H1 (cell line): ENCODE results near the gene ELMO1. TPM values are rescaled to one million over a fixed set of nuclear protein-coding genes. Genes with fewer than 3 reads are reported as not detected.

Experiments used
- CTCF ChIA-PET: fragments of 300-600 bp; sonication (Branson Sonifier 250); formaldehyde crosslinking; loops from one replicate; lab custom pipeline; 2021; ENCODE audit not compliant: partially characterized antibody; lab: Charles Lee
- POLR2A ChIA-PET: fragments of 300-600 bp; sonication (Branson Sonifier 250); formaldehyde crosslinking; loops from one replicate; lab custom pipeline; 2021; ENCODE audit warnings: inconsistent platforms; ENCODE audit not compliant: partially characterized antibody; lab: Charles Lee
- DNase-seq, 2 experiments: peaks; one replicate each; pipeline versions ENCODE4 v3.0.0 to v3.0.0-alpha.2; 2010 to 2022; ENCODE audit warnings: low spot score in 2 of 2, low read depth in 1 of 2, mixed read lengths in 1 of 2
- FAIRE-seq: peaks from 2 replicates; lab custom pipeline; 2011; peaks lifted over from hg19 to GRCh38; lab: Jason Lieb, UNC
- H2AFZ ChIP-seq: 2 replicates; pipeline ENCODE4 v1.8.1; 2012; ENCODE audit warnings: low read length, inconsistent platforms
- H2AK5ac ChIP-seq: 2 replicates; pipeline ENCODE4 v1.6.1; 2013; ENCODE audit warnings: low read depth, low read length
- H2BK120ac ChIP-seq: replicated peaks from 2 replicates; pipeline ENCODE3; 2013; ENCODE audit warnings: low read depth, low read length, inconsistent platforms
- H2BK12ac ChIP-seq: 2 replicates; pipeline ENCODE4 v1.6.1; 2013; ENCODE audit warnings: low read depth, low read length
- H2BK15ac ChIP-seq: 2 replicates; pipeline ENCODE4 v1.6.1; 2013; ENCODE audit warnings: low read length
- H2BK20ac ChIP-seq: 2 replicates; pipeline ENCODE4 v1.6.1; 2013; ENCODE audit warnings: low read length
- H2BK5ac ChIP-seq: 2 replicates; pipeline ENCODE4 v1.6.1; 2013; ENCODE audit warnings: low read depth, low read length
- H3K14ac ChIP-seq: 2 replicates; pipeline ENCODE4 v1.6.1; 2013; ENCODE audit warnings: inconsistent platforms; ENCODE audit not compliant: insufficient read length
- H3K18ac ChIP-seq: 2 replicates; pipeline ENCODE4 v1.6.1; 2013; ENCODE audit warnings: low read length; ENCODE audit errors: extremely low read depth
- H3K23ac ChIP-seq: 2 replicates; pipeline ENCODE4 v1.6.1; 2013; ENCODE audit warnings: inconsistent platforms; ENCODE audit not compliant: insufficient read length
- H3K23me2 ChIP-seq: 2 replicates; pipeline ENCODE4 v1.6.1; 2013; ENCODE audit warnings: low read depth, low read length
- H3K27ac ChIP-seq: 2 replicates; pipeline ENCODE4 v1.6.1; 2011; ENCODE audit warnings: low read depth, low read length, inconsistent platforms
- H3K27me3 ChIP-seq, 4 experiments: replicated peaks in 1 of 4; 1 replicate in 1 of 4; 2 replicates in 3 of 4; pipeline versions ENCODE4 v1.6.1 to v1.8.1; 2011 to 2013; ENCODE audit warnings: low read length in 3 of 4, mild to moderate bottlenecking in 3 of 4, inconsistent platforms in 2 of 4, mixed read lengths in 2 of 4, moderate library complexity in 1 of 4; ENCODE audit not compliant: control insufficient read depth in 3 of 4, insufficient read depth in 3 of 4; ENCODE audit errors: extremely low read depth in 1 of 4
- H3K36me3 ChIP-seq, 4 experiments: 2 replicates each; pipeline versions ENCODE4 v1.6.1 to v1.8.1; 2011 to 2013; ENCODE audit warnings: mild to moderate bottlenecking in 4 of 4, low read length in 3 of 4, moderate library complexity in 2 of 4, control low read depth in 1 of 4, inconsistent platforms in 1 of 4; ENCODE audit not compliant: insufficient read depth in 4 of 4, control insufficient read depth in 2 of 4
- H3K4ac ChIP-seq: replicated peaks from 2 replicates; pipeline ENCODE3; 2013; ENCODE audit warnings: low read length, low read depth, mixed read lengths, inconsistent platforms; ENCODE audit not compliant: insufficient read length
- H3K4me1 ChIP-seq, 4 experiments: replicated peaks in 1 of 4; 1 replicate in 1 of 4; 2 replicates in 3 of 4; pipeline versions ENCODE4 v1.6.1 to v1.8.1; 2011 to 2013; ENCODE audit warnings: low read length in 3 of 4, inconsistent platforms in 2 of 4, mixed read lengths in 1 of 4; ENCODE audit not compliant: insufficient read depth in 4 of 4, control insufficient read depth in 3 of 4
- H3K4me2 ChIP-seq, 2 experiments: 2 replicates each; pipeline versions ENCODE4 v1.6.1 to v1.8.1; 2011 to 2013; ENCODE audit warnings: low read depth in 2 of 2, low read length in 2 of 2, control low read depth in 1 of 2, inconsistent platforms in 1 of 2, mild to moderate bottlenecking in 1 of 2; ENCODE audit not compliant: insufficient read depth in 1 of 2
- H3K4me3 ChIP-seq, 4 experiments: fragments of 200-600, 300-600 bp in 1 of 4; sonication (generic), shearing (Covaris generic), sonication (Bioruptor Twin) in 1 of 4; 2 replicates each; pipeline versions ENCODE4 v1.5.1 to v1.8.1; 2011 to 2016; ENCODE audit warnings: low read length in 4 of 4, low read depth in 3 of 4, control low read depth in 2 of 4, inconsistent platforms in 2 of 4, mild to moderate bottlenecking in 2 of 4, mixed read lengths in 1 of 4, moderate library complexity in 1 of 4; ENCODE audit not compliant: insufficient read depth in 2 of 4; ENCODE audit errors: extremely low read depth in 1 of 4
- H3K56ac ChIP-seq: replicated peaks from 2 replicates; pipeline ENCODE3; 2013; ENCODE audit warnings: low read depth, mild to moderate bottlenecking, mixed read lengths, low read length, inconsistent platforms; ENCODE audit not compliant: insufficient read length
- H3K79me1 ChIP-seq: 2 replicates; pipeline ENCODE4 v1.6.1; 2013; ENCODE audit warnings: low read depth, low read length, control low read depth
- H3K79me2 ChIP-seq, 2 experiments: 2 replicates each; pipeline versions ENCODE4 v1.6.1 to v1.8.1; 2012 to 2013; ENCODE audit warnings: low read length in 2 of 2, mild to moderate bottlenecking in 2 of 2, inconsistent platforms in 1 of 2; ENCODE audit not compliant: insufficient read depth in 2 of 2, control insufficient read depth in 1 of 2
- H3K9ac ChIP-seq, 4 experiments: replicated peaks in 1 of 4; 1 replicate in 1 of 4; 2 replicates in 3 of 4; pipeline versions ENCODE4 v1.6.1 to v1.8.1; 2011 to 2013; ENCODE audit warnings: low read depth in 3 of 4, low read length in 3 of 4, control low read depth in 2 of 4, mild to moderate bottlenecking in 2 of 4, moderate library complexity in 2 of 4, inconsistent platforms in 1 of 4; ENCODE audit errors: extremely low read depth in 1 of 4
- H3K9me3 ChIP-seq, 2 experiments: 2 replicates each; pipeline versions ENCODE4 v1.6.1 to v1.8.1; 2012 to 2013; ENCODE audit warnings: mild to moderate bottlenecking in 2 of 2, moderate library complexity in 2 of 2, control low read depth in 1 of 2, inconsistent platforms in 1 of 2, low read depth in 1 of 2, low read length in 1 of 2, mixed read lengths in 1 of 2; ENCODE audit not compliant: insufficient read depth in 2 of 2
- H4K20me1 ChIP-seq, 2 experiments: replicated peaks in 1 of 2; 2 replicates each; pipeline versions ENCODE3 to v1.8.1; 2011 to 2013; ENCODE audit warnings: inconsistent platforms in 2 of 2, low read length in 2 of 2, mild to moderate bottlenecking in 1 of 2; ENCODE audit not compliant: insufficient read depth in 2 of 2, control insufficient read depth in 1 of 2
- H4K5ac ChIP-seq: 2 replicates; pipeline ENCODE4 v1.6.1; 2013; ENCODE audit warnings: low read length, low read depth, mixed read lengths, inconsistent platforms; ENCODE audit not compliant: insufficient read length
- H4K8ac ChIP-seq: 2 replicates; pipeline ENCODE4 v1.8.0; 2013; ENCODE audit warnings: mild to moderate bottlenecking, moderate library complexity, low read length, inconsistent platforms; ENCODE audit not compliant: insufficient read depth; ENCODE audit errors: extremely low read depth
- H4K91ac ChIP-seq: replicated peaks from 2 replicates; pipeline ENCODE3; 2013; ENCODE audit warnings: low read length, mixed read lengths, inconsistent platforms; ENCODE audit not compliant: insufficient read length
- CBX5 ChIP-seq: fragments of 300-800, 300-1000 bp; sonication (generic); IDR thresholded peaks from 2 replicates; pipeline ENCODE4 v1.7.1; 2016; ENCODE audit warnings: antibody characterized with exemption, low read length, low read depth
- CBX8 ChIP-seq: fragments of 300-800, 300-1000 bp; sonication (generic); IDR thresholded peaks from 2 replicates; pipeline ENCODE4 v1.7.1; 2016; ENCODE audit warnings: low read depth, low read length, borderline replicate concordance
- CHD1 ChIP-seq: IDR thresholded peaks from 2 replicates; pipeline ENCODE4 v1.6.1; 2012; ENCODE audit warnings: low read depth, low read length, improper control_type of control experiment
- GABPA ChIP-seq: IDR thresholded peaks from 2 replicates; pipeline ENCODE4 v1.6.1; 2011; ENCODE audit warnings: mild to moderate bottlenecking, low read length, moderate library complexity, borderline replicate concordance; ENCODE audit not compliant: insufficient read depth
- GTF2F1 ChIP-seq: IDR thresholded peaks from 2 replicates; pipeline ENCODE4 v1.6.1; 2012; ENCODE audit warnings: low read depth, low read length, improper control_type of control experiment, borderline replicate concordance
- HDAC2 ChIP-seq, 2 experiments: fragments of 300-600 bp in 1 of 2; sonication (generic) in 1 of 2; IDR thresholded peaks; 2 replicates each; pipeline ENCODE4 v1.6.1; 2011 to 2012; ENCODE audit warnings: low read depth in 2 of 2, low read length in 2 of 2, mild to moderate bottlenecking in 2 of 2, moderate library complexity in 2 of 2, borderline replicate concordance in 1 of 2, inconsistent platforms in 1 of 2
- MAFK ChIP-seq: IDR thresholded peaks from 2 replicates; pipeline ENCODE4 v1.6.1; 2012; ENCODE audit warnings: low read depth, mild to moderate bottlenecking, improper control_type of control experiment, low read length
- POLR2AphosphoS5 ChIP-seq: IDR thresholded peaks from 2 replicates; pipeline ENCODE4 v1.6.1; 2011; ENCODE audit warnings: low read depth, low read length
- POU5F1 ChIP-seq: IDR thresholded peaks from 2 replicates; pipeline ENCODE4 v1.6.1; 2011; ENCODE audit warnings: low read depth, mild to moderate bottlenecking, low read length, moderate library complexity
- RBBP5 ChIP-seq: IDR thresholded peaks from 2 replicates; pipeline ENCODE4 v1.7.1; 2012; ENCODE audit warnings: low read depth, mild to moderate bottlenecking, inconsistent platforms, low read length, moderate library complexity, borderline replicate concordance
- SUZ12 ChIP-seq: fragments of 200-600 bp; sonication (generic); IDR thresholded peaks from 2 replicates; pipeline ENCODE4 v1.6.1; 2012; ENCODE audit warnings: mild to moderate bottlenecking, inconsistent platforms, low read length, moderate library complexity, mixed read lengths
- TBP ChIP-seq: IDR thresholded peaks from 2 replicates; pipeline ENCODE4 v1.6.1; 2011; ENCODE audit warnings: low read depth, low read length, improper control_type of control experiment
- ZNF274 ChIP-seq: IDR thresholded peaks from 2 replicates; pipeline ENCODE4 v1.7.0; 2012; ENCODE audit warnings: low read length, borderline replicate concordance; ENCODE audit errors: extremely low read depth
- WGBS, 2 experiments: shearing (Covaris generic) in 1 of 2; methylation state at CpG; one replicate each; pipeline versions ENCODE4 v1.1.6 to v1.1.7; 2013 to 2015; ENCODE audit warnings: low lambda C conversion rate in 2 of 2, mixed read lengths in 2 of 2, inconsistent platforms in 1 of 2, low coverage in 1 of 2, missing lambda C conversion rate in 1 of 2; ENCODE audit not compliant: insufficient replicate concordance in 2 of 2, insufficient coverage in 1 of 2, insufficient read length in 1 of 2; ENCODE audit errors: extremely low coverage in 1 of 2, missing lambda C conversion rate in 1 of 2; 5-methylcytosine and 5-hydroxymethylcytosine counted together
- polyA plus RNA-seq, 7 experiments: library from polyadenylated mRNA; depleted of rRNA in 3 of 7; stranded (reverse) in 5 of 7; unstranded in 2 of 7; fragments of >200 nt in 5 of 7; fragments of 200-250 nt in 2 of 7; gene quantifications; 1 replicate in 5 of 7; 2 replicates in 1 of 7; 4 replicates in 1 of 7; pipeline versions ENCODE4 v1.2.1 to v1.2.3, GENCODE V29; 2011 to 2013; ENCODE audit warnings: missing spikeins in 2 of 7, mixed read lengths in 2 of 7
- total RNA-seq: library from RNA; stranded (reverse); fragmentation: NEBNext Ultra II Directional; extraction: Animal tissue kit (Norgen Biotek cat#: 25700); gene quantifications from 2 replicates; pipeline ENCODE4 v1.2.1, GENCODE V29; 2021
- TF ChIP-seq, protein P1 (sequence below): IDR thresholded peaks from 2 replicates; pipeline ENCODE4 v1.6.1; 2012; ENCODE audit warnings: inconsistent platforms

ELMO1 gene
- total and polyA plus RNA-seq, 2 of the 8 experiments (the other 6 are each of a cell fraction or from before 2014, with no cell fraction given) = 18.4 to 21.0 TPM

DNA sequence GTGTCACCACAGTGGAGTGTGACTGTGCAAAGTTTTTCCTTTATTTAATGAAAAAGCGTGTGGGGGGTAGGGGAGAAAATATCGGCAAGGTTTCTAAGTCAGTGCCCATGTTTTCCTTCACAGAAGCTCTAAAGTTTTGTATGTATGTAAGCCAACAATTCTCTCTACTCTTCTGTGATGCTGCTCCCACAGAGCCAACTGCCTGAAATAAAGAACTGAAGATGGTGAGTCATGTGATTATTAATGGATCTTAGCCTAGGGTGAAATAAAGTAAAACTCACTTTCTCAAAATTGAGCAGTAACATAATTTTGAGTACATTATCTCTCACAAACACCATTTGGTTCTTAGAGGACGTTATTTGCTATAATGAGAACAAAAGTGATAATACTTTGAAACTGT, 143.7 kb downstream of the ELMO1 start:
- Histone ChIP-seq H3K27ac (no peak overlapping the region), H3K4ac (no peak overlapping the region), H4K91ac (no peak overlapping the region)
- TF ChIP-seq ZNF274 (no peak), RBBP5 (no peak), GABPA (no peak), MAFK (no peak), HDAC2 (IDR thresholded peaks at IDR 0.05; ENCODE audit: borderline replicate concordance in 1 of 2, low read depth in 2 of 2, low read length in 2 of 2) (no peak), CHD1 (no peak), CBX8 (no peak), POU5F1 (no peak), GTF2F1 (no peak), POLR2AphosphoS5 (no peak), TBP (no peak), SUZ12 (no peak), CBX5 (no peak)
- TF ChIP-seq, protein P1, sequence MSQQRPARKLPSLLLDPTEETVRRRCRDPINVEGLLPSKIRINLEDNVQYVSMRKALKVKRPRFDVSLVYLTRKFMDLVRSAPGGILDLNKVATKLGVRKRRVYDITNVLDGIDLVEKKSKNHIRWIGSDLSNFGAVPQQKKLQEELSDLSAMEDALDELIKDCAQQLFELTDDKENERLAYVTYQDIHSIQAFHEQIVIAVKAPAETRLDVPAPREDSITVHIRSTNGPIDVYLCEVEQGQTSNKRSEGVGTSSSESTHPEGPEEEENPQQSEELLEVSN = no peak
- TF ChIP-seq, all 59 proteins: peak for 0
- Histone ChIP-seq H2AFZ (no peak overlapping the region), H3K9ac (no peak overlapping the region), H2BK120ac (no peak overlapping the region), H3K23ac (no peak overlapping the region), H3K18ac (no peak overlapping the region), H3K14ac (no peak overlapping the region), H3K9me3 (no peaks in the 10 kb centered on the region), H3K79me1 (no peaks in the 10 kb centered on the region), H4K20me1 (no peaks in the 10 kb centered on the region), H2BK15ac (no peak overlapping the region), H4K8ac (no peak overlapping the region), H2BK5ac (no peak overlapping the region), H3K36me3 (no peaks in the 10 kb centered on the region; a peak in 1 of 8 replicates), H2BK12ac (no peak overlapping the region), H3K56ac (no peak overlapping the region), H3K4me2 (no peak overlapping the region), H2AK5ac (no peak overlapping the region), H3K23me2 (no peaks in the 10 kb centered on the region; the same call in 1 of the 2 replicates), H3K27me3 (no peaks in the 10 kb centered on the region), H4K5ac (no peak overlapping the region), H2BK20ac (no peak overlapping the region), H3K4me1 (no peaks in the 10 kb centered on the region), H3K4me3 (no peak overlapping the region), H3K79me2 (no peaks in the 10 kb centered on the region)
- FAIRE-seq (no peak), DNase-seq (no peak)
- POLR2A ChIA-PET = no interaction called here
- CTCF ChIA-PET = no interaction called here
- WGBS, 2 experiments = 95% methylated on average over 3 of the region's 3 CpGs; no CpG with 5 or more reads in 1 of the 2 experiments
